Parathyroid adenoma (tissue), 2 donors: ENCODE measurements around the gene TMCC1.

Source experiments
- H2AFZ ChIP-seq: fragments of 300-600 bp; sonication (generic); one replicate; pipeline ENCODE4 v1.7.0; 2017; ENCODE audit warnings: antibody characterized with exemption, mild to moderate bottlenecking
- H3K27ac ChIP-seq: fragments of 300-600 bp; sonication (generic); one replicate; pipeline ENCODE4 v1.7.0; 2017
- H3K27me3 ChIP-seq: fragments of 300-600 bp; sonication (generic); one replicate; pipeline ENCODE4 v1.7.0; 2017; ENCODE audit warnings: low read length; ENCODE audit not compliant: control insufficient read depth, insufficient read depth
- H3K36me3 ChIP-seq: fragments of 300-600 bp; sonication (generic); one replicate; pipeline ENCODE4 v1.7.0; 2017; ENCODE audit warnings: low read length; ENCODE audit not compliant: control insufficient read depth, insufficient read depth
- H3K4me1 ChIP-seq: fragments of 300-600 bp; sonication (generic); one replicate; pipeline ENCODE4 v1.7.0; 2017; ENCODE audit warnings: control low read depth
- H3K4me2 ChIP-seq: fragments of 300-600 bp; sonication (generic); one replicate; pipeline ENCODE4 v1.7.0; 2017; ENCODE audit warnings: low read length
- H3K4me3 ChIP-seq: fragments of 300-600 bp; sonication (generic); one replicate; pipeline ENCODE4 v1.7.0; 2017; ENCODE audit warnings: low read depth, low read length
- H3K79me2 ChIP-seq: fragments of 300-600 bp; sonication (generic); one replicate; pipeline ENCODE4 v1.7.0; 2017; ENCODE audit warnings: control low read depth
- H3K9ac ChIP-seq: fragments of 300-600 bp; sonication (generic); one replicate; pipeline ENCODE4 v1.7.0; 2017; ENCODE audit warnings: mild to moderate bottlenecking
- H3K9me3 ChIP-seq: fragments of 300-600 bp; sonication (generic); one replicate; pipeline ENCODE4 v1.7.0; 2017; ENCODE audit warnings: low read length; ENCODE audit not compliant: control insufficient read depth
- CTCF ChIP-seq: fragments of 300-600 bp; sonication (generic); IDR thresholded peaks from one replicate; pipeline ENCODE4 v1.7.0; 2017; ENCODE audit warnings: antibody characterized with exemption, mild to moderate bottlenecking
- donor health status: primary hyperparathyroidism.

The TMCC1 gene

GRCh38 chr3:129777806-129778205 lies 115.7 kb downstream of the TMCC1 start:
- H3K27ac ChIP-seq: no peak overlapping the region
- TF ChIP-seq CTCF: no peak
- no peak overlapping the region for H2AFZ ChIP-seq
- H3K9me3 ChIP-seq: no peaks in the 10 kb centered on the region
- no peak overlapping the region for H3K4me3 ChIP-seq
- no peaks in the 10 kb centered on the region for H3K36me3 ChIP-seq
- H3K9ac ChIP-seq: no peak overlapping the region
- no peaks in the 10 kb centered on the region for H3K27me3 ChIP-seq
- H3K4me2 ChIP-seq: no peak overlapping the region
- H3K79me2 ChIP-seq: peaks cover 14% of the 10 kb centered on the region
- peaks cover 10% of the 10 kb centered on the region for H3K4me1 ChIP-seq

GRCh38 chr3:129775870-129776269 lies 117.6 kb downstream of the TMCC1 start:
- no peak overlapping the region for H3K9ac ChIP-seq

GRCh38 chr3:129773691-129774663 lies 119.5 kb downstream of the TMCC1 start:
- no peak for TF ChIP-seq CTCF
- H3K27ac ChIP-seq: no peak overlapping the region
- H3K4me2 ChIP-seq: no peak overlapping the region
- no peaks in the 10 kb centered on the region for H3K36me3 ChIP-seq
- no peak overlapping the region for H2AFZ ChIP-seq
- H3K4me3 ChIP-seq: no peak overlapping the region
- H3K9ac ChIP-seq: no peak overlapping the region
- peaks cover 10% of the 10 kb centered on the region for H3K4me1 ChIP-seq
- peaks cover 18% of the 10 kb centered on the region for H3K79me2 ChIP-seq
- no peaks in the 10 kb centered on the region for H3K9me3 ChIP-seq
- H3K27me3 ChIP-seq: no peaks in the 10 kb centered on the region

More at GRCh38 chr3:129775870-129776269, 117.6 kb downstream of the TMCC1 start:
- Histone ChIP-seq H3K4me1 (peaks cover 10% of the 10 kb centered on the region), H3K4me2 (no peak overlapping the region), H3K27me3 (no peaks in the 10 kb centered on the region), H3K4me3 (no peak overlapping the region), H3K27ac (no peak overlapping the region), H2AFZ (no peak overlapping the region), H3K9me3 (no peaks in the 10 kb centered on the region), H3K79me2 (peaks cover 14% of the 10 kb centered on the region), H3K36me3 (no peaks in the 10 kb centered on the region)
- no peak for TF ChIP-seq CTCF

- Histone ChIP-seq H3K9me3 (no peaks in the 10 kb centered on the region), H3K4me1 (peaks cover 2% of the 10 kb centered on the region), H3K27me3 (no peaks in the 10 kb centered on the region), H3K27ac (no peak overlapping the region), H3K4me2 (no peak overlapping the region), H3K79me2 (peaks cover 11% of the 10 kb centered on the region), H3K9ac (no peak overlapping the region), H3K4me3 (no peak overlapping the region), H3K36me3 (no peaks in the 10 kb centered on the region), H2AFZ (no peak overlapping the region)
- TF ChIP-seq CTCF: no peak
Measured at GRCh38 chr3:129770604-129771003, 122.9 kb downstream of the TMCC1 start.
